Inflammatory macrophage treated with lipopolysaccharide for 4 hours (primary cell): ENCODE measurements around the gene CDH1.
"Not testable (repeated sequence)": the region's sequence is repeated elsewhere in the genome, so short reads cannot be mapped to it uniquely, and the experiment has no call there.

Experiments
- DNase-seq: peaks from one replicate; pipeline ENCODE4 v3.0.0-alpha.2; 2020

The CDH1 gene

GRCh38 chr16:68793401-68793857 lies 56.3 kb downstream of the CDH1 start:
- DNase-seq: no peak

DNA sequence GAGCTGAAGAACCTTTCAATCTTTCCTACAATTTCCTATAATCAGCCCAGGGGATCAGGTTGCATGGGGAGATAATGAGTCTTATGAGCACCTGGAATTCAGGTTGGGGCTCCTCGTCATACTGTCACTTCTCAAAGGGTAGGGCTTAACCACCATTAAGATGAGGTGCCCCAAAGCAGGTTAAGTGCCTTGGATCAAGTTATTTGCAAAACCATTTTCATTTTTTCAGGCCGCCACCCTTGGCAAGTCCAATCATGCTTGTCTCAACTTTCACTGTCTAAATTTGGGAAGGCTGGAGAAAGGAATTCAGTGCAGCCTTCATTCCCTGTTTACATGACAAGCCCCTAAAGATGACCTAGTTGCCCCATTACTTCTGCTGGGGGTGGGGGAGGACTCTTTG lies 61.3 kb downstream of the CDH1 start:
- no peak for DNase-seq

DNA sequence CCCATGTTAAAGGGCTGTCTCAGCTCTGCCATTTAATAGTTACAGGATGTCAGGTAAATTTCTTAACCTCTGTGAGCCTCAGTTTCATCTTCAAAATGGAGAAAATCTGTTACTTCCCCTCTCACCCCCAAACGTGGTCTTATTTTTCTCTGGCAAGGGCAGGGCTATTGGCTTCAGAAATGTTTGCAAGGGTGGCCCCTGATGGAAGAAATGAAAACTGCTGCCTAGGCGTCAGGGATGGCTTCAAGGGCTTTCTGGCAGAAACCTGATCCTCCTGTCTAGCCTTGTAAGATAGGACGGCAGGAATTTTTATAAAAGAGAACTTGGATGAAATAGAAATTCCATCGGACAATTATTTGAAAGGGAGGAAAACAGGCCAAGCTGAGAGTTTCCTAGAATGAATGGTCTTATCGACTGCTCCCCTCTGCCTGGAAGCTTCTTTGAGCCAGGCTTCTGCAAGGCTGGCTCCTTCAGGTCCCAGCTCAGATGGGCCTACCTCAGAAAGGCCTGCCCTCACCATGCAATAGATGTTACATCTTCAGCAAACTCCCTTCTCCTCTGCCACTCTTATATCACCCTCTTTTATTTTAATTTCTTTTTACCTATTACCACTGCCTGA lies 63.3 kb downstream of the CDH1 start:
- DNase-seq: peak; percentile 46

GRCh38 chr16:68802190-68802589 lies 65.1 kb downstream of the CDH1 start:
- DNase-seq: no peak

DNA sequence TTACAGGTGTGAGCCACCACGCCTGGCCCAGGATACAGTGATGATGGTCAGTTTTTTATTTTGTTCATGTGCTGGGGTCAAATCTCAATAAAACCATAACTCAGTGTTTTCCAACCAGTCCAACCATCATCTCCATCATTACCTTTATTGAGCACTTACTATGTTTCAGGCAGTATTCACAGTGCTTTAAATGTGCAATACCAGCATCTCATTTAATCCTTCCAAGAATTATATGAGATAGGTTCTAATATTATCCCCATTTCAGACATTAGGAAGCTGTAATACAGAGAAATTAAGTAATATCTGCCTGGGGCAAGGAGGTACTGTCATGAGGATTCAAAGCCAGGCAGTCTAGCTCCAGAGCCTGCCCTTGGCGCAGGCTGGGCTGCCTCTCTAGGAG lies 69.3 kb downstream of the CDH1 start:
- no peak for DNase-seq

GRCh38 chr16:68806981-68807380 lies 69.9 kb downstream of the CDH1 start:
- no peak for DNase-seq

- DNase-seq: no peak
These were observed 77.4 kb downstream of the CDH1 start for GRCh38 chr16:68814516-68814915.

- DNase-seq: no peak
These were observed 86.5 kb downstream of the CDH1 start for GRCh38 chr16:68823401-68824135.

GRCh38 chr16:68825427-68825826 lies 88.3 kb downstream of the CDH1 start:
- no peak for DNase-seq

- no peak for DNase-seq
These were observed 89.6 kb downstream of the CDH1 start for GRCh38 chr16:68826652-68827051.

- no peak for DNase-seq
These were observed 96.2 kb downstream of the CDH1 start for GRCh38 chr16:68833251-68833650.

- no peak for DNase-seq
These were observed 97.5 kb downstream of the CDH1 start for GRCh38 chr16:68834550-68834949.

GRCh38 chr16:68835970-68836369 lies 98.9 kb downstream of the CDH1 start:
- no peak for DNase-seq

GRCh38 chr16:68839831-68840230 lies 102.7 kb downstream of the CDH1 start:
- no peak for DNase-seq

- not testable (repeated sequence) for DNase-seq
These were observed 105.9 kb downstream of the CDH1 start for GRCh38 chr16:68842964-68843481.

GRCh38 chr16:68843482-68844210 lies 106.6 kb downstream of the CDH1 start, which contains the start of gene TANGO6:
TSS of gene TANGO6 (plus strand) at chr16:68843531. CDS start at chr16:68843618, 87 bp downstream.
- peak; percentile 81 for DNase-seq

GRCh38 chr16:68844211-68844564 lies 107.1 kb downstream of the CDH1 start:
- no peak for DNase-seq

GRCh38 chr16:68848786-68849185 lies 111.7 kb downstream of the CDH1 start:
- DNase-seq: no peak

- no peak for DNase-seq
These were observed 113.4 kb downstream of the CDH1 start for GRCh38 chr16:68850481-68850880.

DNA sequence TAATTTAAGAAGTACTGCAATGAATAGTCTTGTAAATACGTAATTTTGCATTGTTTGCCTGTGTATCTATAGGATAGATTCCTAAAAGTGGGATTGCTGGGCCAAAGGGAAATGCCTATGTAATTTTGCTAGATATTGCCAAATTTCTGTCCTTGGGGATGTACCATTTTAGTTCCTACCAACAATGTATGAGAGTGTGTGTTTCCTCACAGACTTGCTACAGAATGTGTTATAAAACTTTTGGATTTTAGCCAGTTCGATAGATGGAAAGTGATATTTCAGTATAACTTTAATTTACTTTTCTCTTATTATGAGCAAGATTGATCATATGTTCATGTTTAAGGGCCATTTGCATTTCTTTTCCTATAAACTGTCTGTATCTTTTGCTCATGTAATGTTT lies 114.5 kb downstream of the CDH1 start:
- DNase-seq: no peak

- DNase-seq: no peak
These were observed 120.4 kb downstream of the CDH1 start for GRCh38 chr16:68857479-68857878.

- DNase-seq: no peak
These were observed 122.7 kb downstream of the CDH1 start for GRCh38 chr16:68859828-68860227.

DNA sequence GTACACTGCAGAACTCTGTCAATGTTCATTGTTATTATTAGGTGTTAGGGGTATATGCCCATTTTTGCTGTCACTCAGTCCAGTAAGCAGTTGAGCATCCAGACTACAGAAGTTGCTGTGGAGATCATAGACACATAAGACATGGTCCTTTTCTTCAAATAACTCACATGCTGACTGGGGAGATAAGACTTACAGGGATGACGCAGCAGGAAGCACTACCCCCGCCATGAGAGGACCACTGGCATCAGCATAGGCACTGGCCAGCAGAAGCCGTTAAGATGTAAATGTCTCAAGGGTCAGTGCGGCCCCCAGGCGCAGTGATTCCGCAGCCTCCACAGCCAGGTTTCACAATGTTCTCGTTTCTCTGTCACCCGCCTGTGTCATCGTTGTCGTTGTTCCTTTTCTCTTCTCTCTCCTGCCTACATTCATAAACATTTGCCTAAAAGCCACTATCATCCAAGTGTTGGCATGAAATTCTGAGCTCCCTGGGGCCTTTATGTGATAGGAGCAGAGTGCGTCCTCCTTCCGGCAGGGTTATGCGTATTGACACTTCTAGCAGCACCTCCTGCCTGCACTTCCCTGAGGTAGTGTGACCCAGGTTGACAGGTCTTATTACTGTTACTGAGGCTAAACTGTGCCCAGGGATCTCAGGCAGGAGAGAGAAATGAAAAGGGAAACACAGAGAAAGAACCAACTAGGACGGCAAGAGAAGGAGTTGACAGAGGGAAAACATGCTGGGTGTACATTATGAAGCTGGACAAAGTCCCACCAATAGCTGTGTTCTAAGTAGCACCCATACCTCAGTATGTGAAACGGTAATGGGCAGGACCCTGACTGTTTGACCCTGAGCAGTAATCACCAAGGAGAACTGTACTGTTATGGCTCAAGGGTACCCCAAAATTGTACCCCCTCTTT lies 124.1 kb downstream of the CDH1 start:
- no peak for DNase-seq
